HG03135 (cell line): ENCODE measurements around the gene TXNDC8.
A peak's percentile ranks its signal among the peaks of the same experiment; 100 is the strongest.

Experiments used
- ATAC-seq: cut with Tn5 transposase; IDR thresholded peaks from one replicate; pipeline ENCODE4 v1.9.1; 2021; ENCODE audit warnings: mild to moderate bottlenecking, moderate library complexity; ENCODE audit not compliant: unreplicated experiment

TXNDC8 gene

GRCh38 chr9:110282739-110283081, 55.0 kb downstream of the TXNDC8 start:
- ATAC-seq: no peak

- ATAC-seq: no peak
These were observed 55.5 kb downstream of the TXNDC8 start for GRCh38 chr9:110282018-110282738.

GRCh38 chr9:110278080-110278707, 59.5 kb downstream of the TXNDC8 start:
- no peak for ATAC-seq

GRCh38 chr9:110276781-110277180, 60.9 kb downstream of the TXNDC8 start:
- no peak for ATAC-seq

GRCh38 chr9:110270211-110270995, 67.3 kb downstream of the TXNDC8 start:
- no peak for ATAC-seq

GRCh38 chr9:110266795-110267194, 70.9 kb downstream of the TXNDC8 start:
- ATAC-seq: no peak

GRCh38 chr9:110261632-110262031, 76.0 kb downstream of the TXNDC8 start:
- no peak for ATAC-seq

GRCh38 chr9:110260911-110261310, 76.8 kb downstream of the TXNDC8 start:
- ATAC-seq: no peak

- no peak for ATAC-seq
These were observed 78.1 kb downstream of the TXNDC8 start for GRCh38 chr9:110259566-110259965.

GRCh38 chr9:110258690-110259091, 79.0 kb downstream of the TXNDC8 start:
- ATAC-seq: no peak

- no peak for ATAC-seq
These were observed 79.7 kb downstream of the TXNDC8 start for GRCh38 chr9:110257956-110258355.

- peak; percentile 2 for ATAC-seq
These were observed 80.4 kb downstream of the TXNDC8 start for GRCh38 chr9:110257097-110257841.

GRCh38 chr9:110256380-110257096, 81.1 kb downstream of the TXNDC8 start, which contains the start of gene TXN:
Gene TXN (minus strand): TSS chr9:110256507. CDS start chr9:110256435, 72 bp downstream.
- peak; percentile 74 for ATAC-seq

- ATAC-seq: peak; percentile 23
These were observed 81.9 kb downstream of the TXNDC8 start for GRCh38 chr9:110255463-110256379.

- ATAC-seq: no peak
These were observed 82.6 kb downstream of the TXNDC8 start for GRCh38 chr9:110255034-110255462.

- ATAC-seq: no peak
These were observed 83.2 kb downstream of the TXNDC8 start for GRCh38 chr9:110254500-110254899.
